ENCODE data around the gene ANKEF1. TPM values are rescaled to one million over a fixed set of nuclear protein-coding genes. Genes with fewer than 3 reads are reported as not detected.

ANKEF1 gene
- total RNA-seq, 1 donor from 2014 or later, result 8.2 TPM

GRCh38 chr20:10075606-10076005, 40.8 kb downstream of the ANKEF1 start:
- Histone ChIP-seq H3K36me3 (ENCODE audit: control insufficient read depth, insufficient read depth, low read length) (no peaks in the 10 kb centered on the region), H3K4me3 (ENCODE audit: low read depth, low read length) (no peak overlapping the region), H3K27me3 (ENCODE audit: control insufficient read depth, insufficient read depth, low read length) (no peaks in the 10 kb centered on the region)
- TF ChIP-seq, protein P1, sequence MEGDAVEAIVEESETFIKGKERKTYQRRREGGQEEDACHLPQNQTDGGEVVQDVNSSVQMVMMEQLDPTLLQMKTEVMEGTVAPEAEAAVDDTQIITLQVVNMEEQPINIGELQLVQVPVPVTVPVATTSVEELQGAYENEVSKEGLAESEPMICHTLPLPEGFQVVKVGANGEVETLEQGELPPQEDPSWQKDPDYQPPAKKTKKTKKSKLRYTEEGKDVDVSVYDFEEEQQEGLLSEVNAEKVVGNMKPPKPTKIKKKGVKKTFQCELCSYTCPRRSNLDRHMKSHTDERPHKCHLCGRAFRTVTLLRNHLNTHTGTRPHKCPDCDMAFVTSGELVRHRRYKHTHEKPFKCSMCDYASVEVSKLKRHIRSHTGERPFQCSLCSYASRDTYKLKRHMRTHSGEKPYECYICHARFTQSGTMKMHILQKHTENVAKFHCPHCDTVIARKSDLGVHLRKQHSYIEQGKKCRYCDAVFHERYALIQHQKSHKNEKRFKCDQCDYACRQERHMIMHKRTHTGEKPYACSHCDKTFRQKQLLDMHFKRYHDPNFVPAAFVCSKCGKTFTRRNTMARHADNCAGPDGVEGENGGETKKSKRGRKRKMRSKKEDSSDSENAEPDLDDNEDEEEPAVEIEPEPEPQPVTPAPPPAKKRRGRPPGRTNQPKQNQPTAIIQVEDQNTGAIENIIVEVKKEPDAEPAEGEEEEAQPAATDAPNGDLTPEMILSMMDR (IDR thresholded peaks at IDR 0.05; ENCODE audit: insufficient read depth, low read length, poor library complexity, severe bottlenecking), result no peak
- DNase-seq (ENCODE audit: low read depth), result no peak

GRCh38 chr20:10076126-10077080, 41.6 kb downstream of the ANKEF1 start:
- Histone ChIP-seq H3K36me3 (ENCODE audit: control insufficient read depth, insufficient read depth, low read length) (no peaks in the 10 kb centered on the region), H3K4me3 (ENCODE audit: low read depth, low read length) (no peak overlapping the region), H3K27me3 (ENCODE audit: control insufficient read depth, insufficient read depth, low read length) (no peaks in the 10 kb centered on the region)
- DNase-seq (ENCODE audit: low read depth), result no peak
- TF ChIP-seq, protein P1 (IDR thresholded peaks at IDR 0.05; ENCODE audit: insufficient read depth, low read length, poor library complexity, severe bottlenecking), result no peak

DNA sequence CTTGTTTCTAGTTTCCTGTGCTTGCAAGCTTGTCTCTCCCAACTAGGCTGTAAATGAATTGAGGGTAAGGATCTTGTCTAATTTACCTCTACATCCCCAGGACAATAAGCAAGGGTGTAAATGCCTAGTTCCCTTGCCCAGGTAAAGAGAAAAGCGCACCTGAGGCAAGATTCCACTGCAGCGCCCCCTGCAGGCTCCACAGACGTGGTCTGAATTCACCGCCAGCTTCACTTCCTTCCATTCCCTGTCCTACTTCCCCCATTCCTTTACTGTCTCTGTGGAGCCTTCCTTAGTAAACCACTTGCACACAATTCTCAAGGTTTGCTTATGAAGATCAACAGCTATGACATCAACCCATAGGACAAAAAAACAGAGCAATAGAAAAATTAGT, 42.3 kb downstream of the ANKEF1 start:
- no peak for DNase-seq (ENCODE audit: low read depth)
- TF ChIP-seq, protein P1 (IDR thresholded peaks at IDR 0.05; ENCODE audit: insufficient read depth, low read length, poor library complexity, severe bottlenecking), result peak; percentile 47
- H3K27me3 ChIP-seq (ENCODE audit: control insufficient read depth, insufficient read depth, low read length), result no peaks in the 10 kb centered on the region
- H3K4me3 ChIP-seq (ENCODE audit: low read depth, low read length), result no peak overlapping the region
- H3K36me3 ChIP-seq (ENCODE audit: control insufficient read depth, insufficient read depth, low read length), result no peaks in the 10 kb centered on the region

DNA sequence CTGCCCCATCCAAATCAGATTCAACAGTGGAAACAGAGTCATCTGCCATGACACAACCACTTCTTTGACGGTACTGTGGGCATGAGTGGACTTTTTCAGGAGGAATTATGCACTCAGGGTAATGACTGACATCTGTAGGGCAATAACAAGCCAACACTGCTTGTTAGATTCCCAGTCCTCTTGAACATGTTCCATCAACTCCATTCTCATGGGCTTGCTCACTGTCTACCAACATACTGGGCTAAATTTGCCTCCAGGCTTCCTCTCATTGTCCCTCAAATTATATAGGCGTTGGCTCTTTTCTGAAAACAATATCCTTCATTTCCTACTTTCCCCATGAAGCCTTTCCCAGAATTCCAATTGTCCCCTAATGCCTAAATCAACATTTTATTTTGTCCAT, 43.1 kb downstream of the ANKEF1 start:
- TF ChIP-seq, protein P1 (IDR thresholded peaks at IDR 0.05; ENCODE audit: insufficient read depth, low read length, poor library complexity, severe bottlenecking), result no peak
- Histone ChIP-seq H3K27me3 (ENCODE audit: control insufficient read depth, insufficient read depth, low read length) (no peaks in the 10 kb centered on the region), H3K4me3 (ENCODE audit: low read depth, low read length) (no peak overlapping the region), H3K36me3 (ENCODE audit: control insufficient read depth, insufficient read depth, low read length) (no peaks in the 10 kb centered on the region)
- no peak for DNase-seq (ENCODE audit: low read depth)

GRCh38 chr20:10078403-10078802, 43.6 kb downstream of the ANKEF1 start:
- Histone ChIP-seq H3K27me3 (ENCODE audit: control insufficient read depth, insufficient read depth, low read length) (no peaks in the 10 kb centered on the region), H3K4me3 (ENCODE audit: low read depth, low read length) (no peak overlapping the region), H3K36me3 (ENCODE audit: control insufficient read depth, insufficient read depth, low read length) (no peaks in the 10 kb centered on the region)
- no peak for DNase-seq (ENCODE audit: low read depth)
- TF ChIP-seq, protein P1 (IDR thresholded peaks at IDR 0.05; ENCODE audit: insufficient read depth, low read length, poor library complexity, severe bottlenecking), result no peak

Measured in kidney epithelial cell (primary cell).